Measurements from ENCODE around the gene ARFGAP3.

Gene ARFGAP3

DNA sequence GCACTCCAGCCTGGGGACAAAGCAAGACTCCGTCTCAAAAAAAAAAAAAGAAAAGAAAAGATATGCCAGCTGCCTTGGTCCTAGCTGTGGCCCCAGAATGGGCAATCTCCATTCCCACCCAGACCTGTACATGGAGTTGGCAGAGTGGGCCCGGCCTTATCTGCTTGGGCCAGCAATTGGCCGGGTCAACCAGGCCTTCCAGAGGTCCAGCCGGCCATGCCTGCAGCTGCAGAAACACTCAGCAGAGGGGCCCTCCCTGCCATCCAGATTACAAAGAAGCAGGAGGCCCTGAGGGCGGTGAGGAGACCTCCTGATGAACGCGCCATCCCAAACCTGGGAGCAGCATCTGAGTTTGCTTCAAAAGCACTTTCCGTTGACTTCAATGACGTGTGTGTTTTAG lies 26.9 kb upstream of the ARFGAP3 start:
- DNase-seq = no peak

DNA sequence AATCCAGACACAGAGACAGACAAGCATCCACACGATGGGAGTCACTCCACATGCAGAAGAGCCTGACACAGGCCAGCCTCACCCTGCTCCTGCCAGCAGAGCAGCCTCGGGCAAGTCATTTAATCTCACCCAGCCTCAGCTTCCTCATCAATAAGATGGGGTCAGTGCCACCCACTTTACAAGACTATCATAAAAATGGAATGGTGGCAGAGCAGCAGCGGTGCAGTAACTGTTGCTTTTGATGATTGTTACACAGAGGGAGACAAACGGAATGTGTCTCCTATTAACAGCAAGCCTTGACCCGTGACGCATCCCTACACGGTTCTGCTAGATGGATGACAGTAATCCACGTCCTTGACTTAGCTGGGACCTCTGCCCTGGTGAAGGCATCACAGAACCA lies 26.0 kb upstream of the ARFGAP3 start:
- DNase-seq = no peak

DNA sequence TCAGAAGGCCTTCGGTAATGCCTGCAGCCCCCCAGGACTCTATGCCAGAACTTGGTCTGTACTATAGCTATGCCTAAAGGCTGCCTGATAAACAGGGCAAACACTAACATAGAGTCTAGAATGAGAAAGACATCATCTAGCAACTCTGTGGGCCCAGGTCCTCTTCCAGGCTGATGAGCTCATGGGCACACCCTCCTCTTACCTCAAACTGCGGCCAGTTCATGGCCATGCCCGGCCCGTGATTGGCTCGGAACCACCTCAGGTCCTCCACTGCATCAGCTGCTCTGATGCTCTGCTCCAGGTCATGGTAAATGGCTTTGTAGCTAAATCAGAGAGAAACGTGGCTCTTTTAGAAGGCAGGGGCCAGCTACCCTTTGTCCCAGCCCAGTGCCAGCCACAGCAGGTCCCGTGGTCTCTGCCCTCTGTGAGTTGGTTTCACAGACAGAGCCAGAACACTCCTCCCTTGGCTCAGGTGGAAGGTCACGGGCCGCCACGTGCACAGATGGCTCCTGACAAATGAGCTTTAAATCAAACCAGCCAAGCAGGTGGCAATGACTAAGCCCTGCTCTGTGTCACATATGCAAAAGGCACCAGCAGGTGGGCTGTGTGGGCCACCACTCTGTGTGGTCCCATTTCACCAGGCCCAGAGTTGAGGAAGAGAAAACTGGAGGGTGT lies 25.0 kb upstream of the ARFGAP3 start:
- no peak for DNase-seq

- DNase-seq = no peak
Measured at GRCh38 chr22:42881298-42881697, 24.2 kb upstream of the ARFGAP3 start.

GRCh38 chr22:42880815-42881214 lies 23.7 kb upstream of the ARFGAP3 start:
- DNase-seq = no peak

GRCh38 chr22:42879371-42880021 lies 22.4 kb upstream of the ARFGAP3 start:
- DNase-seq = no peak

DNA sequence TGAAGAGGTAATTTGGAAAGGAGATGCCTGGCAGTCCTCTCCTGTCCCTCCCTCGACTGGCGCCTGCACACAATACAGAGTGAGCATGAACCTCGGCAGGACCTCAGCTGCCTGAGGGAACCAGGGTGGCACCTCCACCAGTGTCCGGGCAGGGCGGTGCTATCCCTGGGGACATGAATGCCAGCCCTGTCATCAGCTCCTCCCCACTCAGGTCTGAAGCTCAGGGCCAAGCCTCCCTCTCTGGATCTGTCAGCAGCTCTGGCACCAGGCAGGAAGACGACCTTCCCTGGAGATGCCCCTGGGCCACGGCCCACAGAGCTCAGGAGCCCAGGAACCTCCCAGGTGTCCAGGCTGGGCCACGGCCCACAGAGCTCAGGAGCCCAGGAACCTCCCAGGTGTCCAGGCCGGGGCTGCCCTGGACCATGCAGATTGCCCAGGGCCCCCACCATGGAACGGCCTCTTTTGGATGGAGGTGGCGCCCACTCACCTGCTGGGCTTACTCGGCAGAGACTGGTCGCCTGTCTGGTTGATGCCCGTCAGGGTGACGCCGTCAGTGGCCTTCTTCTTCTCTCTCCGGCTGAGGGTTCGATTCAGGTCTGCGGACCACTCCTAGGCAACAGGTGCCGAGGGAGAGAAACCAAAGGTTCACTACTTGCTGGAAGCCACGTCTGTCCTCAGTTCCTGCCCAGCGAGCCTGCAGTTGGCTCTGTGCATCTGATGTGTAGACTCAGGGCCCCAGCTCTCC lies 21.7 kb upstream of the ARFGAP3 start:
- no peak for DNase-seq

DNA sequence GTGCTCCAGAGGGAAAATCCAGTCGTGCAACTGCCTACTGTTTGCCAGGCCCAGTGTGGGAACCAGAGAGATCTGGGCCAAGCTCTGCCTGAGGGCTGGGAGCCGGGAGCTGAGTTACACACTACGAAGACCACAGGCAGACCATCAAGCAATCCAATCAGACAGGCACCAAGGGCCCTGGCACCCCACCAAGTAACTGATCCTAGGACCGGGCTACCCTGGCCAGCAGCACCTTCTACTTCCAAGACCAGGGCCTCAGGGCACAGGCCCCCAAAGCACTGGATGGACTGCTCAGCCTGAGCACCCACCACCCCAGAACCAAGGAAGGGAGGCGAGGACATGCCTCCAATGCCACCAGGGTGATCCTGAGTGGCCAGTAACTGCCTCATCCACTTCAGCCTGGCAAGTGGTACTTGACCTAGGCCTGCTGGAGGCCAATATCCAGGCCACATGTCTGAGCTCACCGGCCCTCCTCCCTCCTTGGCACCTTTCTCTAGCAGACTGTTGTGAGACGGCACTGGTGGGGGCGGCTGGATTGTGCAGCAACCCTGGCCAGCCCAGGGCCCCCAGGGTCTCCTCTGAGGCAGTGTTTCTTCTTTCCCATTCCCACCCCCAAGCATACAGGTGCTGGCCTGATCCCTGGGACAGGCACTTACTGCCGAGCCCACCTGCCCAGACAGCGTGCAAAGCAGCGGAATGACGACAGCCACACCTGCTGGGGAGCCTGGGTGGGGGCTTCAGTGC lies 20.7 kb upstream of the ARFGAP3 start:
- no peak for DNase-seq

DNA sequence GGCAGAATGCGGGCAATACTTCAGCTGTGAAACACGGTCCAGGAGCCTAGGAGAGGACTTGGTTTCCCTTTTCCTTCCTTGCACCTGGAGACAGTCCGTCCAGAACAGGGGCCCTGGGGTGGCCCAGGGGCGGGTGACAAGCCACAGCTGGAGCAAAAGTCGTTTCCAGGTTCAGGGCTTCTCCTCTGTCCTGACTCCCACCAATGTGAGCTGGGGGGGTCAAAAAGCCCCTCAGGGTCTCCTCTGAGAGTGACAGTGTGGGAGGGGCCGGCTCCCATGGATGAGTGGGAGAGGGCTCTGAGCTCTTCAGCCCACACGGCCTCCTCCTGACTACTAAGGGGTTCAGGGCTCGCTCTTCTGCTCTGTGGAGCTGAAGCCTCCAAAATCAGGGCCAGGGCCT lies 20.1 kb upstream of the ARFGAP3 start:
- DNase-seq = no peak

- DNase-seq = no peak
Measured at GRCh38 chr22:42876041-42876440, 19.0 kb upstream of the ARFGAP3 start.

DNA sequence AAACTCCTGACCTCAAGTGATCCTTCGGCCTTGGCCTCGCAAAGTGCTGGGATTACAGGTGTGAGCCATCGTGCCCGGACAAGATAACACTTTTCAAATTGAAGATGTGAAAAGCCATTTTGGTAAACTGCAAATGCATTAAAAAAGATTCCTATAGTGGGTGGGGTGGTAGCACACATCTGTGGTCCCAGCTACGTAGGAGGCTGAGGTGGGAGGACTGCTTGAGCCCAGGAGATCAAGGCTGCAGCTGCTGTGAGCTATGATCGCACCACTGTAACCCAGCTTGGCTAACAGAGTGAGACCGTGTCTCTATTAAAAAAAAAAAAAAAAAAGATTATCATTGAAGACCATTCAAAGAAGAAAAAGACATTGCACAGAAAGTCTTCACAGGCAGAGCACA lies 16.9 kb upstream of the ARFGAP3 start:
- DNase-seq = no peak

DNA sequence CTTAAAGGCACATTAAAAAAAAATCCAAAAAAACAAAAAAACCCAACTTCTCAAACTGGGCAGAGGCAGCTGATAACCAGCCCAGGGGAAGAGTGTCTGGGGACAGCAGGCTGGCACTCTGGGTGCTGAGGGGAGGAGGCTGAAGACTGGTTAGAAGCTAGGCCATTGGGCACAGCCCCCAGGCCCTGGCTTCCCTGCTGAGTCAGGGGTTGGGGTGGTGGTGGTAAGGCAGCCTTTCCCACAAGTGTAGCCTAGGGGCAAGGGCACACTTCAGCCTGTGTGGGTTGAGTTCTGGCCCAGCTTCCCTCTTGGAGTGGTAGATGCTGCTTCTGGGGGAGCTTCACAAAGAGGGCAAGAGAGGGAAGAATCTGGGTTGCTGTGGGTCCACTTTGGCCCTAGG lies 16.3 kb upstream of the ARFGAP3 start:
- no peak for DNase-seq

GRCh38 chr22:42872821-42873220 lies 15.7 kb upstream of the ARFGAP3 start:
- no peak for DNase-seq

DNA sequence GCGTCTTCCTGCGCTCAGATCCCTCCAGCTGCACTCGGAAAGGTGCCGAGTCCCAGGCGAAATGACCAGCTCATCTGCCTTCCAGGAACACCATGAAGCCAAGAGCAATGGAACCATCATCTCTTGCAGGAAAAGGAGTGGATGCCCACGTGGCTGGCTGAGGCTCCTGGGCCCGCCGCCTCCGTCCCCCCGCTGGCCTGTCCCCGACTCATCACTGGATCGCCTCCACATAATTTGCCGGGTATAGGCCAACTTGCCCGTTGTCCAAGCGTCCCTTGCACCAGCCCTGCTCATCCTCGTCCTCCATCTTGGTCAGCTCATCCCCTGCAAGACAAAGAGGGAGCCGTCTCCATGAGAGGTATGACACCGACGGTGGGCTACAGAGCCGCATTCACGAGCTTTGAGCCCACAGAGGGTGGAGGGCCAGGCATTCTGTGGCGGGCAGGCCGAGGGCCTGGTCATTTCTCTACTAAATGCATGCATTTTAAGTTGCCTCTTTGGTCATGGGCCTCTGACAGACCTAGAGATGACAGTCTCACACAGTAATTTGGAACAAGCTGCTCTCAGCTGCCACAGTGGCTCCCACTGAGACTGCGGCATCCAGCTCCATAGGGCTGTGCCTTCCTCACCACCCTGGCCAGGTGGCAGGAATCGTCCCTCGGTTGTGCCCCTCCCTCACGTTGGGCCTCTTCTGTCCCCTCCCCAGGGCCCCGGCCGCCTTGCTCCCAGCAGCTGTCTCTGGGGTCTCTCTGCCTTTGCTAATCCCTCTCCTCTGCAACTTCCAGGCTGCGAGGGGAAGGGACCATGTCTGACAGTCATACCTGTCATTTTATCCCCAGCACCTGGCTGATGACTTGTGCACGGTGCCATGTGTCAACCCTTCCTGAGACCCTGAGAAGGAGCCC lies 14.3 kb upstream of the ARFGAP3 start:
- DNase-seq = no peak

DNA sequence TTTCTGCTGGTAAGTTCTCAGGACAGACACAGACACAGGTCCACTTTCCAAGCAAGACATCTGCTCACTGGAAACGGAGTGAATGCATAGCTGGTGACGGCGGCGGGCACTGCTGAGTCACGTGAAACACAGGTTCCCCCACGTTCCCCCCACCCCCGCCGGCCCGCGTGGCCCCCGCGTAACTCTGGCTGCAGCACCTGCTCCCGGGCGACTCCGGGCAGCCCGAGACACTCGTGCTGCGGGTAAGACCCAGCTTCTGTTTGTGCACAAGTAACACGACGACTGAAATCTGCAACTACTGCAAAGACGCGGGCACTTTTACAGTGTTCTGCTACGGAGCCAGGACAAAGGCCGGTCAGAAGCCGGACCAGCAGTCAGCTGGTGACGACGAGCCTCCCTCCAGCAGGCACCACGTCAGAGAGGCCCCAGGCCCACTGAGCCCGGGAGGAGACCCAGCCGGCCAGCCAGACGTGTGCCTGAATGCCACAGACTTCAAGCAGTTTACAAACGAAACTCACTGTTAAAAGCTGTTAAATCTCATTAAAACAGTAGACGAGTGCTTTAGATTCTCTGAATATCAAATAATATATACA lies 12.9 kb upstream of the ARFGAP3 start:
- DNase-seq = no peak

GRCh38 chr22:42869463-42869862 lies 12.4 kb upstream of the ARFGAP3 start:
- no peak for DNase-seq

GRCh38 chr22:42868751-42869251 lies 11.7 kb upstream of the ARFGAP3 start:
- DNase-seq = no peak

GRCh38 chr22:42866100-42866499 lies 9.0 kb upstream of the ARFGAP3 start:
- DNase-seq = no peak

- no peak for DNase-seq
Measured at GRCh38 chr22:42865536-42865935, 8.5 kb upstream of the ARFGAP3 start.

- peak; percentile 14 for DNase-seq
Measured at GRCh38 chr22:42863349-42863961, 6.4 kb upstream of the ARFGAP3 start.

- no peak for DNase-seq
Measured at GRCh38 chr22:42862045-42862734, 5.1 kb upstream of the ARFGAP3 start.
